ENCODE data around the gene CTNNBL1. TPM values are rescaled to one million over a fixed set of nuclear protein-coding genes. Genes with fewer than 3 reads are reported as not detected.
"Not testable (repeated sequence)": the region's sequence is repeated elsewhere in the genome, so short reads cannot be mapped to it uniquely, and the experiment has no call there.

The CTNNBL1 gene
- total RNA-seq, 1 experiment from 2014 or later = 203 TPM

GRCh38 chr20:37661519-37661918 is 32.3 kb upstream of the CTNNBL1 start:
- Mint-ChIP-seq H3K36me3 (ENCODE audit: insufficient read depth, unreplicated experiment) (no peaks in the 10 kb centered on the region), H3K4me1 (ENCODE audit: low read depth, unreplicated experiment) (no peaks in the 10 kb centered on the region), H3K9me3 (ENCODE audit: unreplicated experiment) (peaks cover 10% of the 10 kb centered on the region), H3K4me3 (ENCODE audit: unreplicated experiment) (no peak overlapping the region), H3K27ac (ENCODE audit: unreplicated experiment) (no peak overlapping the region), H3K27me3 (ENCODE audit: insufficient read depth, unreplicated experiment) (peaks cover 3% of the 10 kb centered on the region)
- Histone ChIP-seq H3K4me1 (no peaks in the 10 kb centered on the region), H3K4me3 (ENCODE audit: low read depth, low read length) (no peak overlapping the region), H3K27me3 (replicated peaks; ENCODE audit: control insufficient read depth, insufficient read depth, low read length) (no peaks in the 10 kb centered on the region), H3K36me3 (ENCODE audit: control insufficient read depth, insufficient read depth, low read length) (no peaks in the 10 kb centered on the region), H3K9me3 (peaks cover 15% of the 10 kb centered on the region)
- TF ChIP-seq CTCF (IDR thresholded peaks at IDR 0.05; ENCODE audit: insufficient read depth in 1 of 2, low read depth in 1 of 2, low read length in 1 of 2, severe bottlenecking in 1 of 2, unreplicated experiment in 1 of 2) = no peak
- ChIA-PET POLR2A (interaction anchor here (0.6 kb wide), 1 partner anchor 33 kb away, joined by 4 read pairs; no protein-coding TSS in a partner anchor), CTCF (interaction anchor here (0.6 to 1.0 kb wide), 2 partner anchors 12 to 97 kb away, joined by 3 read pairs; no protein-coding TSS in a partner anchor)
- intact Hi-C loops (cut with micrococcal nuclease; ENCODE audit: unreplicated experiment) = no loop called here
- no TSS peak for BruUV-seq (replicated peaks)
- no peak for DNase-seq

- H3K4me3 ChIP-seq (ENCODE audit: low read depth, low read length) = no peak overlapping the region
- POLR2A ChIA-PET = no interaction called here
- H3K4me1 Mint-ChIP-seq (ENCODE audit: low read depth, unreplicated experiment) = no peaks in the 10 kb centered on the region
- H3K36me3 ChIP-seq (ENCODE audit: control insufficient read depth, insufficient read depth, low read length) = no peaks in the 10 kb centered on the region
- intact Hi-C loops (cut with micrococcal nuclease; ENCODE audit: unreplicated experiment) = no loop called here
- BruUV-seq (replicated peaks) = no TSS peak
- H3K9me3 ChIP-seq = peaks cover 15% of the 10 kb centered on the region
- H3K27ac Mint-ChIP-seq (ENCODE audit: unreplicated experiment) = no peak overlapping the region
- CTCF ChIA-PET = no interaction called here
- no peaks in the 10 kb centered on the region for H3K4me1 ChIP-seq
- H3K27me3 ChIP-seq (replicated peaks; ENCODE audit: control insufficient read depth, insufficient read depth, low read length) = no peaks in the 10 kb centered on the region
- no peak for DNase-seq
- peaks cover 10% of the 10 kb centered on the region for H3K9me3 Mint-ChIP-seq (ENCODE audit: unreplicated experiment)
- TF ChIP-seq CTCF (IDR thresholded peaks at IDR 0.05; ENCODE audit: insufficient read depth in 1 of 2, low read depth in 1 of 2, low read length in 1 of 2, severe bottlenecking in 1 of 2, unreplicated experiment in 1 of 2) = no peak
- no peak overlapping the region for H3K4me3 Mint-ChIP-seq (ENCODE audit: unreplicated experiment)
- no peaks in the 10 kb centered on the region for H3K36me3 Mint-ChIP-seq (ENCODE audit: insufficient read depth, unreplicated experiment)
- H3K27me3 Mint-ChIP-seq (ENCODE audit: insufficient read depth, unreplicated experiment) = no peaks in the 10 kb centered on the region
Measured at GRCh38 chr20:37662308-37662707, 31.5 kb upstream of the CTNNBL1 start.

- peaks cover 10% of the 10 kb centered on the region for H3K9me3 Mint-ChIP-seq (ENCODE audit: unreplicated experiment)
- H3K4me1 Mint-ChIP-seq (ENCODE audit: low read depth, unreplicated experiment); H3K4me1 ChIP-seq; H3K4me3 Mint-ChIP-seq (ENCODE audit: unreplicated experiment); H3K4me3 ChIP-seq (ENCODE audit: low read depth, low read length); H3K27me3 Mint-ChIP-seq (ENCODE audit: insufficient read depth, unreplicated experiment); POLR2A ChIA-PET; H3K27me3 ChIP-seq (replicated peaks; ENCODE audit: control insufficient read depth, insufficient read depth, low read length); intact Hi-C loops (cut with micrococcal nuclease; ENCODE audit: unreplicated experiment); H3K27ac Mint-ChIP-seq (ENCODE audit: unreplicated experiment); BruUV-seq (replicated peaks); H3K36me3 Mint-ChIP-seq (ENCODE audit: insufficient read depth, unreplicated experiment); CTCF ChIA-PET; H3K36me3 ChIP-seq (ENCODE audit: control insufficient read depth, insufficient read depth, low read length); DNase-seq: not testable (repeated sequence)
- peaks cover 15% of the 10 kb centered on the region for H3K9me3 ChIP-seq
Measured at GRCh38 chr20:37664595-37664994, 29.2 kb upstream of the CTNNBL1 start.

GRCh38 chr20:37668166-37668565 is 25.7 kb upstream of the CTNNBL1 start:
- Mint-ChIP-seq H3K27ac (ENCODE audit: unreplicated experiment) (no peak overlapping the region), H3K4me3 (ENCODE audit: unreplicated experiment) (no peak overlapping the region), H3K36me3 (ENCODE audit: insufficient read depth, unreplicated experiment) (no peaks in the 10 kb centered on the region), H3K9me3 (ENCODE audit: unreplicated experiment) (peaks cover 10% of the 10 kb centered on the region), H3K27me3 (ENCODE audit: insufficient read depth, unreplicated experiment) (no peaks in the 10 kb centered on the region), H3K4me1 (ENCODE audit: low read depth, unreplicated experiment) (peaks cover 15% of the 10 kb centered on the region)
- Histone ChIP-seq H3K4me3 (ENCODE audit: low read depth, low read length) (no peak overlapping the region), H3K9me3 (peaks cover 15% of the 10 kb centered on the region), H3K27me3 (replicated peaks; ENCODE audit: control insufficient read depth, insufficient read depth, low read length) (no peaks in the 10 kb centered on the region), H3K4me1 (peaks cover 11% of the 10 kb centered on the region), H3K36me3 (ENCODE audit: control insufficient read depth, insufficient read depth, low read length) (no peaks in the 10 kb centered on the region)
- no TSS peak for BruUV-seq (replicated peaks)
- DNase-seq = no peak
- intact Hi-C loops (cut with micrococcal nuclease; ENCODE audit: unreplicated experiment) = no loop called here
- ChIA-PET POLR2A (no interaction called here), CTCF (no interaction called here)
- TF ChIP-seq CTCF (IDR thresholded peaks at IDR 0.05; ENCODE audit: insufficient read depth in 1 of 2, low read depth in 1 of 2, low read length in 1 of 2, severe bottlenecking in 1 of 2, unreplicated experiment in 1 of 2) = no peak
